Trophoblast cell (in vitro differentiated cells and primary cell): ENCODE data around the gene MMP28.

Experiments used
- DNase-seq, 2 donors: peaks; one replicate each; pipeline ENCODE4 v3.0.0-alpha.2; 2016
- H2AFZ ChIP-seq: 2 replicates; pipeline ENCODE4 v1.6.1; 2013; ENCODE audit warnings: low read length, moderate library complexity, mild to moderate bottlenecking; ENCODE audit not compliant: insufficient read depth, poor library complexity
- H2AK5ac ChIP-seq: 2 replicates; pipeline ENCODE4 v1.6.1; 2013; ENCODE audit warnings: mild to moderate bottlenecking, low read length
- H2BK120ac ChIP-seq: 2 replicates; pipeline ENCODE4 v1.6.1; 2013; ENCODE audit warnings: low read length, mild to moderate bottlenecking, moderate library complexity; ENCODE audit not compliant: insufficient read depth, poor library complexity
- H2BK12ac ChIP-seq: 2 replicates; pipeline ENCODE4 v1.6.1; 2013; ENCODE audit warnings: mild to moderate bottlenecking, low read length, moderate library complexity
- H2BK5ac ChIP-seq: 2 replicates; pipeline ENCODE4 v1.6.1; 2013; ENCODE audit warnings: low read length, low read depth, moderate library complexity, mild to moderate bottlenecking; ENCODE audit not compliant: poor library complexity
- H3K14ac ChIP-seq: 2 replicates; pipeline ENCODE4 v1.6.1; 2013; ENCODE audit warnings: mild to moderate bottlenecking, low read length
- H3K18ac ChIP-seq: 2 replicates; pipeline ENCODE4 v1.6.1; 2013; ENCODE audit warnings: mild to moderate bottlenecking, low read length
- H3K23ac ChIP-seq: 2 replicates; pipeline ENCODE4 v1.6.1; 2013; ENCODE audit warnings: low read length
- H3K27ac ChIP-seq: 2 replicates; pipeline ENCODE4 v1.5.1; 2013; ENCODE audit warnings: low read depth, mild to moderate bottlenecking, inconsistent platforms, low read length, moderate library complexity
- H3K27me3 ChIP-seq: 2 replicates; pipeline ENCODE4 v1.6.1; 2013; ENCODE audit warnings: inconsistent platforms, mild to moderate bottlenecking, low read length, moderate library complexity; ENCODE audit not compliant: insufficient read depth
- H3K36me3 ChIP-seq, 2 experiments: 1 replicate in 1 of 2; 2 replicates in 1 of 2; pipeline ENCODE4 v1.6.1; 2013; ENCODE audit warnings: low read length in 2 of 2, mild to moderate bottlenecking in 2 of 2, moderate library complexity in 1 of 2; ENCODE audit not compliant: insufficient read depth in 2 of 2, control insufficient read depth in 1 of 2
- H3K4ac ChIP-seq: 2 replicates; pipeline ENCODE4 v1.6.1; 2013; ENCODE audit warnings: low read depth, mild to moderate bottlenecking, low read length, moderate library complexity
- H3K4me1 ChIP-seq, 2 experiments: 1 replicate in 1 of 2; 2 replicates in 1 of 2; pipeline ENCODE4 v1.6.1; 2013; ENCODE audit warnings: low read length in 2 of 2, mild to moderate bottlenecking in 2 of 2, moderate library complexity in 1 of 2; ENCODE audit not compliant: insufficient read depth in 2 of 2, control insufficient read depth in 1 of 2
- H3K4me2 ChIP-seq: 2 replicates; pipeline ENCODE4 v1.6.1; 2013; ENCODE audit warnings: inconsistent platforms, mild to moderate bottlenecking, low read length, moderate library complexity
- H3K4me3 ChIP-seq: 2 replicates; pipeline ENCODE4 v1.5.1; 2013; ENCODE audit warnings: mild to moderate bottlenecking, low read depth, low read length, inconsistent platforms
- H3K79me1 ChIP-seq: one replicate; pipeline ENCODE4 v1.6.1; 2013; ENCODE audit warnings: low read length
- H3K79me2 ChIP-seq: 2 replicates; pipeline ENCODE4 v1.6.1; 2013; ENCODE audit warnings: low read length, mild to moderate bottlenecking; ENCODE audit not compliant: control insufficient read depth, insufficient read depth, poor library complexity
- H3K9ac ChIP-seq: 2 replicates; pipeline ENCODE4 v1.6.1; 2013; ENCODE audit warnings: mild to moderate bottlenecking, low read length
- H3K9me3 ChIP-seq: 2 replicates; pipeline ENCODE4 v1.6.1; 2013; ENCODE audit warnings: low read depth, mild to moderate bottlenecking, control low read depth, inconsistent platforms, low read length; ENCODE audit not compliant: insufficient read depth
- H4K12ac ChIP-seq: 2 replicates; pipeline ENCODE4 v1.6.1; 2013; ENCODE audit warnings: low read depth, mild to moderate bottlenecking, low read length, moderate library complexity
- H4K8ac ChIP-seq: 2 replicates; pipeline ENCODE4 v1.6.1; 2013; ENCODE audit warnings: low read depth, mild to moderate bottlenecking, low read length, moderate library complexity
- H4K91ac ChIP-seq: one replicate; pipeline ENCODE4 v1.6.1; 2013; ENCODE audit warnings: low read depth, mild to moderate bottlenecking, low read length, moderate library complexity
- WGBS: extraction: QIAGEN DNeasy Blood & Tissue Kit; methylation state at CpG from one replicate; pipeline ENCODE4 v1.1.7; 2013; ENCODE audit warnings: missing lambda C conversion rate; ENCODE audit not compliant: insufficient read length, insufficient coverage; ENCODE audit errors: extremely low coverage; 5-methylcytosine and 5-hydroxymethylcytosine counted together

Gene MMP28

DNA sequence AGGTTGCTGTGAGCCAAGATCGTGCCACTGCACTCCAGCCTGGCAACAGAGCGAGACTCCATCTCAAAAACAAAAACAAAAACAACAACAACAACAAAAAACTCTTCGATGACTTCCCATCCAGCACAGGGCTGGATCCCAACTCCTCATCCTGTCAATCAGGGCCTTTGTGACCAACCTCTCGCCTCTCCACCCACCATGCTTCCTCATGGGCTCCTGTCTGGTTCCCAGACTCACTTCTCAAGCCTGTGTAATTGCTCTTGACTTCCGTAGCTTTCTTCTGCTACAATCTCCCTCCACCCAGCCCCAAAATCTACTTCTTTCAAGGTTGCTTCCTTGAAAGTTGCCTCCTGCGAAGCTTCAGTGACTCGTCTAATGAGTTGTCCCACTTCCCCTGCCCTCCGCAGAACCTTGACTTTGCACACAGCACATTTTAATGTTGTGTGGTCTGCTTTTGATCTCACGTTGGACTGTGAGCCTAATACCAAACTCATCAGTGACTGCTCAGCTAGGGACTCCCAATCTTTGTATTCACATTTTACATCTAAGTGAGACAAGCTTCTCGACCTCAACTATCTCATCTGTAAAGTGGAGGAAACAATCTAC is 64.9 kb downstream of the MMP28 start:
- no CpG with 5 or more reads among the region's 10 CpGs for WGBS
- H3K4ac ChIP-seq, result no peak overlapping the region

DNA sequence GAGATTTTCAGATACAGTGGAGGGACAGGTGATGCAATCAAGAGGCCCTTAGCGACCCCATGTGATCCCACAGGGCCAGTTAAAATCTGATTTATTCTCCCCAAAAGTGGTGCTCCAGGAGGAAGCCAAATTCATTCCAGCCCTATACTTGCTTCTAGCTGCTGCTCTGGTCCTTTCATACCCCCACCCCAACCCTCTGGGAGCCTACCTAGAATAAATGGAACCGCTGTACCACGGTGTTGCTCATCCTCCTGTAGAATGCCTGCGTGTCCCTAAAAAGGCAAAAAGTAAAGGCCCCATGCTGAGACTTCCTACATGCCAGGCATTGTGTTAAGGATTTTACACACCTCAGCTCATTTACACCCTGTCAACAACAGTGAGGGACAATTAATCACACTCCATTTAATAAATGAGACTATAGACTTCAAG is 66.0 kb downstream of the MMP28 start:
- Histone ChIP-seq H3K79me2 (peaks cover 2% of the 10 kb centered on the region), H3K18ac (no peak overlapping the region), H3K23ac (no peak overlapping the region), H2AFZ (no peak overlapping the region), H3K14ac (no peak overlapping the region), H3K4ac (no peak overlapping the region), H3K4me3 (no peak overlapping the region), H2BK5ac (no peak overlapping the region), H3K27me3 (no peaks in the 10 kb centered on the region), H2AK5ac (no peak overlapping the region), H3K9me3 (no peaks in the 10 kb centered on the region), H2BK120ac (no peak overlapping the region), H4K91ac (no peak overlapping the region), H4K8ac (no peak overlapping the region), H3K27ac (no peak overlapping the region), H2BK12ac (no peak overlapping the region), H3K4me2 (no peak overlapping the region), H3K36me3 (peaks cover 2 to 7% of the 10 kb centered on the region in 2 experiments), H4K12ac (no peak overlapping the region), H3K79me1 (no peaks in the 10 kb centered on the region), H3K4me1 (peaks cover 22 to 45% of the 10 kb centered on the region in 2 experiments), H3K9ac (no peak overlapping the region)
- DNase-seq, result no peak
- WGBS, result no CpG with 5 or more reads among the region's 4 CpGs

More for the DNA sequence above, 64.9 kb downstream of the MMP28 start:
- H3K4me2 ChIP-seq, result no peak overlapping the region
- no peaks in the 10 kb centered on the region for H3K79me1 ChIP-seq
- no peak overlapping the region for H2BK120ac ChIP-seq
- no peak overlapping the region for H2BK12ac ChIP-seq
- H3K27me3 ChIP-seq, result no peaks in the 10 kb centered on the region
- no peak for DNase-seq
- peaks cover 22 to 40% of the 10 kb centered on the region in 2 experiments for H3K4me1 ChIP-seq
- H3K14ac ChIP-seq, result no peak overlapping the region
- H3K23ac ChIP-seq, result no peak overlapping the region
- peaks cover 2% of the 10 kb centered on the region for H3K79me2 ChIP-seq
- H2BK5ac ChIP-seq, result no peak overlapping the region
- no peak overlapping the region for H3K27ac ChIP-seq
- H3K9ac ChIP-seq, result no peak overlapping the region
- H3K9me3 ChIP-seq, result peaks cover 2% of the 10 kb centered on the region
- no peak overlapping the region for H3K4me3 ChIP-seq
- H2AK5ac ChIP-seq, result no peak overlapping the region
- H4K8ac ChIP-seq, result no peak overlapping the region
- H3K36me3 ChIP-seq, result no peaks in the 10 kb centered on the region
- H4K12ac ChIP-seq, result no peak overlapping the region
- no peak overlapping the region for H4K91ac ChIP-seq
- no peak overlapping the region for H2AFZ ChIP-seq
- H3K18ac ChIP-seq, result no peak overlapping the region

DNA sequence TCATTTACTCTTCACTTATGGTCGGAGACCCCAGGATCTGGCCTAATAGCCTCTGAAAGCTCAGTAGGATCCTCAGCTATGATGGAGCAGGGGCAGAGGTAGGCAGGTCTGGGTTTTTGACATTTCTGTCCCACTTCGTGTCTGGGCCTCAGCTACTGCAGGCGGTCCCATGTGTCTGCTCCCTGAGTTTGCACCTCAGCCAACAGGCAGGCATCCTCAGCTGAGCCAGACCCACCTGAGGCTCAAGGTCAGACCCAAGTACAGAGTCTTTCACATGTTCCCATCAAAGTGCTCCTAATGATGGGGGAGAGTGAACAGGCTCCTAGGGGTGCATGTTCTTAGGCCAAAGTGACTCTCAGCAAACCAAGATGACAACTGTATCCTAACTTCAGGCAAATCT is 66.9 kb downstream of the MMP28 start:
- Histone ChIP-seq H3K79me2 (peaks cover 2% of the 10 kb centered on the region), H4K8ac (no peak overlapping the region), H3K18ac (no peak overlapping the region), H4K12ac (no peak overlapping the region), H3K4me3 (no peak overlapping the region), H3K27ac (no peak overlapping the region), H3K14ac (no peak overlapping the region), H4K91ac (no peak overlapping the region), H3K23ac (no peak overlapping the region), H2BK5ac (no peak overlapping the region), H2BK12ac (no peak overlapping the region), H3K36me3 (peaks cover 2 to 10% of the 10 kb centered on the region in 2 experiments), H3K27me3 (no peaks in the 10 kb centered on the region), H2AFZ (no peak overlapping the region), H3K4ac (no peak overlapping the region), H3K9ac (no peak overlapping the region), H2BK120ac (no peak overlapping the region), H2AK5ac (no peak overlapping the region), H3K4me2 (no peak overlapping the region), H3K9me3 (no peaks in the 10 kb centered on the region), H3K79me1 (no peaks in the 10 kb centered on the region), H3K4me1 (peaks cover 19 to 41% of the 10 kb centered on the region in 2 experiments)
- no CpG with 5 or more reads among the region's 3 CpGs for WGBS
- DNase-seq, result no peak

DNA sequence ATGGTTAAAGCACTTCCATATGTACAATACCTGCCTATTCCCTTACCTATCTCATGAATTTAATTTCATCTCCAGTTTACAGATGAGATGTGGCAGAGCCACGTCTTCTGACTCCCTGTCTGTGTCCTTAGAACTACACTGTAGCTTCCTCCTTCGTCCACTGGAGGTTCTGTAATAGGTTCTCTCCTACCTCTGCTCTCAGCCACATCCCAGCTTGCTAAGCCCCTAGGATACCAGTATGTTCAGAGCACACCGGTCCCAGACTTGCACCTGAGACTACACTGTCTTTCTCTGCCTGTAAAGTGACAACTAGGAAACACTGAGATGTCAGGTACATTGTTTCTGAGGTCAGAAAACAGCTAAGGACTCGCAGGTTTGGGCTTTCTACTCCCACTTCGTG is 67.8 kb downstream of the MMP28 start:
- Histone ChIP-seq H3K27me3 (no peaks in the 10 kb centered on the region), H3K14ac (no peak overlapping the region), H3K23ac (no peak overlapping the region), H2BK120ac (no peak overlapping the region), H3K4me1 (peaks cover 13 to 33% of the 10 kb centered on the region in 2 experiments), H3K36me3 (peaks cover 2 to 12% of the 10 kb centered on the region in 2 experiments), H3K9me3 (no peaks in the 10 kb centered on the region), H3K4ac (no peak overlapping the region), H3K9ac (no peak overlapping the region), H4K91ac (no peak overlapping the region), H3K27ac (no peak overlapping the region), H3K18ac (no peak overlapping the region), H2BK5ac (no peak overlapping the region), H2AK5ac (no peak overlapping the region), H3K79me2 (peaks cover 2% of the 10 kb centered on the region), H4K8ac (no peak overlapping the region), H2AFZ (no peak overlapping the region), H3K79me1 (no peaks in the 10 kb centered on the region), H2BK12ac (no peak overlapping the region), H3K4me3 (no peak overlapping the region), H4K12ac (no peak overlapping the region), H3K4me2 (no peak overlapping the region)
- no CpG with 5 or more reads among the region's 5 CpGs for WGBS
- no peak for DNase-seq
